HepG2 (cell line): ENCODE results near the gene BATF. TPM values are rescaled to one million over a fixed set of nuclear protein-coding genes. Genes with fewer than 3 reads are reported as not detected.

Experiments
- ATAD3A ChIP-seq: sonication (generic); formaldehyde crosslinking; IDR thresholded peaks from 2 replicates; pipeline ENCODE4 v1.4.0; 2020; ENCODE audit warnings: missing genetic modification reagents
- ELF4 ChIP-seq: sonication (generic); formaldehyde crosslinking; IDR thresholded peaks from 2 replicates; pipeline ENCODE4 v1.5.0; 2020; ENCODE audit warnings: missing genetic modification reagents, mild to moderate bottlenecking, moderate library complexity, borderline replicate concordance
- GATA4 ChIP-seq: sonication (generic); IDR thresholded peaks from 2 replicates; pipeline ENCODE4 v1.6.1; 2016; ENCODE audit warnings: antibody characterized with exemption, low read depth, borderline replicate concordance
- HDAC1 ChIP-seq: sonication (generic); formaldehyde crosslinking; IDR thresholded peaks from 2 replicates; pipeline ENCODE4 v1.5.1; 2020; ENCODE audit warnings: mild to moderate bottlenecking, missing genetic modification reagents
- HDAC2 ChIP-seq: sonication (generic); formaldehyde crosslinking; IDR thresholded peaks from 2 replicates; pipeline ENCODE4 v1.4.0; 2020; ENCODE audit warnings: missing genetic modification reagents
- HMG20B ChIP-seq: conservative IDR thresholded peaks from 2 replicates; pipeline ENCODE4 v1.6.1; 2016; ENCODE audit warnings: missing genetic modification reagents, missing compliant biosample characterization
- MYC ChIP-seq: sonication (generic); formaldehyde crosslinking; IDR thresholded peaks from 2 replicates; pipeline ENCODE4 v1.9.0; 2021; ENCODE audit warnings: missing genetic modification reagents, borderline replicate concordance
- ONECUT2 ChIP-seq: sonication (generic); formaldehyde crosslinking; IDR thresholded peaks from 2 replicates; pipeline ENCODE4 v1.4.0; 2020; ENCODE audit warnings: missing genetic modification reagents
- RAD51 ChIP-seq: fragments of 450-650 bp; IDR thresholded peaks from 2 replicates; pipeline ENCODE4 v1.6.1; 2016; ENCODE audit warnings: borderline replicate concordance
- SOX6 ChIP-seq, 2 experiments: fragments of 450-650 bp in 1 of 2; sonication (generic) in 1 of 2; formaldehyde crosslinking in 1 of 2; IDR thresholded peaks; 2 replicates each; pipeline versions ENCODE4 v1.4.0 to v1.6.1; 2017 to 2020; ENCODE audit warnings: antibody characterized with exemption in 1 of 2, mild to moderate bottlenecking in 1 of 2, missing genetic modification reagents in 1 of 2
- XRCC5 ChIP-seq: fragments of 200-400 bp; formaldehyde crosslinking; optimal IDR thresholded peaks from 2 replicates; pipeline ENCODE3; 2017; ENCODE audit warnings: mild to moderate bottlenecking, low read length
- YEATS4 ChIP-seq: sonication (generic); formaldehyde crosslinking; IDR thresholded peaks from 2 replicates; pipeline ENCODE4 v1.4.0; 2020; ENCODE audit warnings: missing genetic modification reagents, borderline replicate concordance
- ZNF234 ChIP-seq: sonication (generic); formaldehyde crosslinking; conservative IDR thresholded peaks from 2 replicates; pipeline ENCODE4 v1.5.1; 2020; ENCODE audit warnings: mild to moderate bottlenecking, missing genetic modification reagents
- ZNF24 ChIP-seq: fragments of 450-650 bp; IDR thresholded peaks from 2 replicates; pipeline ENCODE4 v1.6.1; 2017; ENCODE audit warnings: antibody characterized with exemption, mild to moderate bottlenecking
- ZSCAN30 ChIP-seq: sonication (generic); formaldehyde crosslinking; IDR thresholded peaks from 2 replicates; pipeline ENCODE4 v1.5.0; 2020; ENCODE audit warnings: mild to moderate bottlenecking, missing genetic modification reagents
- polyA plus RNA-seq, 8 experiments: library from polyadenylated mRNA; depleted of rRNA in 3 of 8; stranded (reverse) in 7 of 8; unstranded in 1 of 8; fragments of >200 nt; fragmentation: Illumina TruSeq in 4 of 8; extraction: Trizol in 4 of 8; gene quantifications; 2 replicates each; pipeline versions ENCODE4 v1.2.1 to v1.2.3, GENCODE V29; 2011 to 2016; ENCODE audit warnings: low read depth in 4 of 8, missing spikeins in 1 of 8, mixed read lengths in 1 of 8; ENCODE audit not compliant: insufficient read depth in 1 of 8
- total RNA-seq, 5 experiments: library from RNA; depleted of rRNA; stranded (reverse); fragments of >200 nt; fragmentation: Illumina TruSeq; extraction: Trizol; gene quantifications; 2 replicates each; pipeline ENCODE4 v1.2.3, GENCODE V29; 2016; ENCODE audit warnings: low read depth in 1 of 5
- TF ChIP-seq, protein P1 (sequence below): IDR thresholded peaks from 2 replicates; pipeline ENCODE4 v1.6.1; 2012; ENCODE audit warnings: low read length, improper control_type of control experiment
- TF ChIP-seq, protein P2 (sequence below): sonication (generic); formaldehyde crosslinking; IDR thresholded peaks from 2 replicates; pipeline ENCODE4 v1.4.0; 2020; ENCODE audit warnings: missing genetic modification reagents, borderline replicate concordance
- TF ChIP-seq, protein P3 (sequence below): sonication (generic); formaldehyde crosslinking; IDR thresholded peaks from 2 replicates; pipeline ENCODE4 v1.4.0; 2020; ENCODE audit warnings: missing genetic modification reagents
- TF ChIP-seq, protein P4 (sequence below): IDR thresholded peaks from 2 replicates; pipeline ENCODE4 v1.6.1; 2016

BATF gene
- total and polyA plus RNA-seq, 2 of the 13 experiments (the other 11 are each of a cell fraction or from before 2014, with no cell fraction given): 0.22 to 0.37 TPM

DNA sequence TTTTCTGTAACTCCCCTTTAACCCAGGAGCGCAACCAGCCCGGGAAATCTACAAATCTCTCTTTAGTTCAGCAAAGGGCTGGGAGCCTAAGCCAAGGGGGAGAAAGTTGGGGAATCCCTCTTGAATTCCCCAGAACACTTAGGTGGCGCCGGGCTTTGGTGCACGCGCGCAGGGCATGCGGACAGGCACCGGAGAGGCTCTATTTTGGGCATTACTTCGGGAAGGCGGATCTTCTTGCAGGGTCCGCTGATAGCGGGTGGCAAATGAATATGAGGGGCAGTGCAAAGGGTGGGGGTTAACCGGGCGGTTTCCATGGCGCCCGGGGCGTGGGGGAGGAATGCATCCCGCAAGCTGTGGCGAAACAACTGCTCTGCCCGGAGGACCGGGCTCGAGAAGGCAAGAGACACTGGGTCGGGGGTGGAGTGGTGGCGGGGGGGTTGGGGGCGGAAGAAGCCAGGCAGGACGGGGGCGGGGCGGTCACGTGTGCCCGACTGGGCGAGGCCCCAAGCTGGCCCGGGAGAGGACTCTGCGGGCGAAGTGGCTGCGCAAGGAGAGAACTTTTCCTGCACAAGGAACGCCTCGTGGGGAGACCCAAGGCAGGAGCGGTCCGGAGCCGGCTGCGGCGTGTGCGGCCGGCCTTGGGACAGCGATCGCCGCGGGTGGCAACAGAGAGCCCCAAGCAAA, 56.0 kb downstream of the BATF start, which contains the start of gene FLVCR2 (continued):
- TF ChIP-seq, protein P1, sequence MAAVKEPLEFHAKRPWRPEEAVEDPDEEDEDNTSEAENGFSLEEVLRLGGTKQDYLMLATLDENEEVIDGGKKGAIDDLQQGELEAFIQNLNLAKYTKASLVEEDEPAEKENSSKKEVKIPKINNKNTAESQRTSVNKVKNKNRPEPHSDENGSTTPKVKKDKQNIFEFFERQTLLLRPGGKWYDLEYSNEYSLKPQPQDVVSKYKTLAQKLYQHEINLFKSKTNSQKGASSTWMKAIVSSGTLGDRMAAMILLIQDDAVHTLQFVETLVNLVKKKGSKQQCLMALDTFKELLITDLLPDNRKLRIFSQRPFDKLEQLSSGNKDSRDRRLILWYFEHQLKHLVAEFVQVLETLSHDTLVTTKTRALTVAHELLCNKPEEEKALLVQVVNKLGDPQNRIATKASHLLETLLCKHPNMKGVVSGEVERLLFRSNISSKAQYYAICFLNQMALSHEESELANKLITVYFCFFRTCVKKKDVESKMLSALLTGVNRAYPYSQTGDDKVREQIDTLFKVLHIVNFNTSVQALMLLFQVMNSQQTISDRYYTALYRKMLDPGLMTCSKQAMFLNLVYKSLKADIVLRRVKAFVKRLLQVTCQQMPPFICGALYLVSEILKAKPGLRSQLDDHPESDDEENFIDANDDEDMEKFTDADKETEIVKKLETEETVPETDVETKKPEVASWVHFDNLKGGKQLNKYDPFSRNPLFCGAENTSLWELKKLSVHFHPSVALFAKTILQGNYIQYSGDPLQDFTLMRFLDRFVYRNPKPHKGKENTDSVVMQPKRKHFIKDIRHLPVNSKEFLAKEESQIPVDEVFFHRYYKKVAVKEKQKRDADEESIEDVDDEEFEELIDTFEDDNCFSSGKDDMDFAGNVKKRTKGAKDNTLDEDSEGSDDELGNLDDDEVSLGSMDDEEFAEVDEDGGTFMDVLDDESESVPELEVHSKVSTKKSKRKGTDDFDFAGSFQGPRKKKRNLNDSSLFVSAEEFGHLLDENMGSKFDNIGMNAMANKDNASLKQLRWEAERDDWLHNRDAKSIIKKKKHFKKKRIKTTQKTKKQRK: no peak
- TF ChIP-seq MYC (CRISPR knock-in tag) (peak; percentile 53; the same call in 1 of the 2 replicates), HDAC1 (CRISPR knock-in tag) (no peak; the same call in 1 of the 2 replicates), HMG20B (CRISPR knock-in tag) (no peak), SOX6 (IDR thresholded peaks at IDR 0.05) (no peak), SOX6 (CRISPR knock-in tag; IDR thresholded peaks at IDR 0.05) (peak; percentile 5; the same call in 1 of the 2 replicates), ELF4 (CRISPR knock-in tag) (no peak), ONECUT2 (CRISPR knock-in tag) (no peak), HDAC2 (CRISPR knock-in tag) (0 out of 2 replicates have a peak, but pooled peaks have one; percentile 11), ZSCAN30 (CRISPR knock-in tag) (no peak), GATA4 (0 out of 2 replicates have a peak, but pooled peaks have one; percentile 38), ATAD3A (CRISPR knock-in tag) (no peak), ZNF234 (CRISPR knock-in tag) (no peak), ZNF24 (no peak), RAD51 (no peak), XRCC5 (no peak), YEATS4 (CRISPR knock-in tag) (peak; percentile 15; the same call in 1 of the 2 replicates)
- TF ChIP-seq, protein P2, sequence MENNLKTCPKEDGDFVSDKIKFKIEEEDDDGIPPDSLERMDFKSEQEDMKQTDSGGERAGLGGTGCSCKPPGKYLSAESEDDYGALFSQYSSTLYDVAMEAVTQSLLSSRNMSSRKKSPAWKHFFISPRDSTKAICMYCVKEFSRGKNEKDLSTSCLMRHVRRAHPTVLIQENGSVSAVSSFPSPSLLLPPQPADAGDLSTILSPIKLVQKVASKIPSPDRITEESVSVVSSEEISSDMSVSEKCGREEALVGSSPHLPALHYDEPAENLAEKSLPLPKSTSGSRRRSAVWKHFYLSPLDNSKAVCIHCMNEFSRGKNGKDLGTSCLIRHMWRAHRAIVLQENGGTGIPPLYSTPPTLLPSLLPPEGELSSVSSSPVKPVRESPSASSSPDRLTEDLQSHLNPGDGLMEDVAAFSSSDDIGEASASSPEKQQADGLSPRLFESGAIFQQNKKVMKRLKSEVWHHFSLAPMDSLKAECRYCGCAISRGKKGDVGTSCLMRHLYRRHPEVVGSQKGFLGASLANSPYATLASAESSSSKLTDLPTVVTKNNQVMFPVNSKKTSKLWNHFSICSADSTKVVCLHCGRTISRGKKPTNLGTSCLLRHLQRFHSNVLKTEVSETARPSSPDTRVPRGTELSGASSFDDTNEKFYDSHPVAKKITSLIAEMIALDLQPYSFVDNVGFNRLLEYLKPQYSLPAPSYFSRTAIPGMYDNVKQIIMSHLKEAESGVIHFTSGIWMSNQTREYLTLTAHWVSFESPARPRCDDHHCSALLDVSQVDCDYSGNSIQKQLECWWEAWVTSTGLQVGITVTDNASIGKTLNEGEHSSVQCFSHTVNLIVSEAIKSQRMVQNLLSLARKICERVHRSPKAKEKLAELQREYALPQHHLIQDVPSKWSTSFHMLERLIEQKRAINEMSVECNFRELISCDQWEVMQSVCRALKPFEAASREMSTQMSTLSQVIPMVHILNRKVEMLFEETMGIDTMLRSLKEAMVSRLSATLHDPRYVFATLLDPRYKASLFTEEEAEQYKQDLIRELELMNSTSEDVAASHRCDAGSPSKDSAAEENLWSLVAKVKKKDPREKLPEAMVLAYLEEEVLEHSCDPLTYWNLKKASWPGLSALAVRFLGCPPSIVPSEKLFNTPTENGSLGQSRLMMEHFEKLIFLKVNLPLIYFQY (CRISPR knock-in tag): peak; percentile 48; the same call in 1 of the 2 replicates
- TF ChIP-seq, protein P3, sequence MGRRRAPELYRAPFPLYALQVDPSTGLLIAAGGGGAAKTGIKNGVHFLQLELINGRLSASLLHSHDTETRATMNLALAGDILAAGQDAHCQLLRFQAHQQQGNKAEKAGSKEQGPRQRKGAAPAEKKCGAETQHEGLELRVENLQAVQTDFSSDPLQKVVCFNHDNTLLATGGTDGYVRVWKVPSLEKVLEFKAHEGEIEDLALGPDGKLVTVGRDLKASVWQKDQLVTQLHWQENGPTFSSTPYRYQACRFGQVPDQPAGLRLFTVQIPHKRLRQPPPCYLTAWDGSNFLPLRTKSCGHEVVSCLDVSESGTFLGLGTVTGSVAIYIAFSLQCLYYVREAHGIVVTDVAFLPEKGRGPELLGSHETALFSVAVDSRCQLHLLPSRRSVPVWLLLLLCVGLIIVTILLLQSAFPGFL (CRISPR knock-in tag): no peak
- TF ChIP-seq, protein P4, sequence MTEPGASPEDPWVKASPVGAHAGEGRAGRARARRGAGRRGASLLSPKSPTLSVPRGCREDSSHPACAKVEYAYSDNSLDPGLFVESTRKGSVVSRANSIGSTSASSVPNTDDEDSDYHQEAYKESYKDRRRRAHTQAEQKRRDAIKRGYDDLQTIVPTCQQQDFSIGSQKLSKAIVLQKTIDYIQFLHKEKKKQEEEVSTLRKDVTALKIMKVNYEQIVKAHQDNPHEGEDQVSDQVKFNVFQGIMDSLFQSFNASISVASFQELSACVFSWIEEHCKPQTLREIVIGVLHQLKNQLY (CRISPR knock-in tag): no peak
